ENCODE results near the gene UNCX. TPM values are rescaled to one million over a fixed set of nuclear protein-coding genes. Genes with fewer than 3 reads are reported as not detected.
"Not testable (repeated sequence)": the region's sequence is repeated elsewhere in the genome, so short reads cannot be mapped to it uniquely, and the experiment has no call there.

UNCX gene
- total RNA-seq, 1 donor from 2014 or later, result not detected

DNA sequence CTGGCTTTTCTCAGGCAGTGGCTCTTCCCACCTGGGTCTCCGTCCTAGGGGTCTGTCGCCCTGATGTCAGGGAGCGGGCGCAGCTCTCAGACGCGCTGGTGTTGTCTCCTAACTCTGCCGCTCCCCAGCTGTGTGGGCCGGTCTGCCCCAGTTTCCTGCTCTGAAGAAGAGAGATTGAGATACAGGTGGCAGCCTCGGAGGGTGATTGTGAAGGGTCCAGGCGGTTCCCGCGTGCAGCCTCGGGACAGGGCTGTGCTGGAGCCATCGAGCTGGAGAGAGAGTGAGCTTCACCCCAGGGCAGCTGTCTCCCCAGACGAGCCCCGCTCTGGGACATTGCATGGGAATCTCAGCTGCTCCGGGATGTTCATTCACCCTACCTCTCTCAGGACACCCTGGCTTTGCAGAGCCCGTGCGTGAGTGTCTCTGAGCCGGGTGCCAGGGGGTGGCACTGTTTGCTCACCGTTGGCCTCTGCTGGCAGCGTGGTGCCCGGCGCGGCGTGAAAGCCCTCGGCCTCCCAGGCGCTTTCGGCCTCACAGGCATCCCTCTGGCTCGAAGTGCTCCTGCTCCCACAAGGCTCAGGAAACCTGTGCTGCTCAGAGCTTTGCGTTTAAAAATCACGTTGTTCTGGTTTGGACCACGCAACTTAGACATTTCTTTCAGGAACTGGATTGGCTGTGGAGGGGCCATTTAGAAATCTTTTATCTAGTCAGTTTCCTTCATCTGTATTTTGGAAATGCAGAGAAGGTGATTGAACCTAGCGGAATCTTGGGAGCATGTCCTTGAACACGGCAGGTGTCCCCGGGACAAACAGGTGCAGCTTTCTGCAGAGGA lies 38.9 kb upstream of the UNCX start:
- peak; percentile 67 for TF ChIP-seq CTCF (IDR thresholded peaks at IDR 0.05; ENCODE audit: borderline replicate concordance)
- no peaks in the 10 kb centered on the region for H3K36me3 ChIP-seq
- intact Hi-C loops (cut with micrococcal nuclease), result no loop called here
- DNase-seq, result peak; percentile 58
- peaks cover 80% of the 10 kb centered on the region for H3K27me3 ChIP-seq (ENCODE audit: low read depth)
- no peaks in the 10 kb centered on the region for H3K9me3 ChIP-seq (replicated peaks)
- H3K4me3 ChIP-seq, result no peak overlapping the region
- no peaks in the 10 kb centered on the region for H3K4me1 ChIP-seq
- no peak overlapping the region for H3K27ac ChIP-seq (replicated peaks)

- H3K4me1 ChIP-seq; H3K27ac ChIP-seq (replicated peaks); DNase-seq; intact Hi-C loops (cut with micrococcal nuclease); H3K9me3 ChIP-seq (replicated peaks); H3K36me3 ChIP-seq; H3K4me3 ChIP-seq: not testable (repeated sequence)
- peaks cover 86% of the 10 kb centered on the region for H3K27me3 ChIP-seq (ENCODE audit: low read depth)
Observed at GRCh38 chr7:1196441-1196840, 36.2 kb upstream of the UNCX start.

DNA sequence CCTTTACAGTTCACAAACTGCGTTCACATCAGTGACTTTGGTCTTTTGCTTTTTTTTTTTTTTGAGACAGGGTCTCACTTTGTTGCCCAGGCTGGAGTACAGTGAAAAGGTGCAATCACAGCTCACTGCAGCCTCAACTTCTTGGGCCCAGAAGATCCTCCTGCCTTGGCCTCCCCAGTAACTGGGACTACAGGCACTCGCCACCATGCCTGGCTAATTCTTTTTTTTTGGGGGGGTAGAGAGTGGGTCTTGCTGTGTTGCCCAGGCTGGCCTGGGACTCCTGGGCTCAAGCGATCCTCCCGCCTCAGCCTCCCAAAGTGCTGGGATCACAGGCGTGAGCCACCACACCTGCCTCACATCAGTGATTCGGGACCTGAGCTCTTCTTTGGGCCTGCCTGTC lies 35.7 kb upstream of the UNCX start:
- no peak for DNase-seq
- intact Hi-C loops (cut with micrococcal nuclease), result no loop called here
- Histone ChIP-seq H3K4me3 (no peak overlapping the region), H3K27ac (replicated peaks) (no peak overlapping the region), H3K4me1 (no peaks in the 10 kb centered on the region), H3K36me3 (no peaks in the 10 kb centered on the region), H3K27me3 (ENCODE audit: low read depth) (peaks cover 86% of the 10 kb centered on the region), H3K9me3 (replicated peaks) (no peaks in the 10 kb centered on the region)
- no peak for TF ChIP-seq CTCF (IDR thresholded peaks at IDR 0.05; ENCODE audit: borderline replicate concordance)

GRCh38 chr7:1197997-1198625 lies 34.6 kb upstream of the UNCX start:
- intact Hi-C loops (cut with micrococcal nuclease), result no loop called here
- TF ChIP-seq CTCF (IDR thresholded peaks at IDR 0.05; ENCODE audit: borderline replicate concordance), result no peak
- Histone ChIP-seq H3K9me3 (replicated peaks) (no peaks in the 10 kb centered on the region), H3K36me3 (no peaks in the 10 kb centered on the region), H3K27me3 (ENCODE audit: low read depth) (peaks cover 86% of the 10 kb centered on the region), H3K27ac (replicated peaks) (no peak overlapping the region), H3K4me3 (no peak overlapping the region), H3K4me1 (no peaks in the 10 kb centered on the region)
- no peak for DNase-seq

DNA sequence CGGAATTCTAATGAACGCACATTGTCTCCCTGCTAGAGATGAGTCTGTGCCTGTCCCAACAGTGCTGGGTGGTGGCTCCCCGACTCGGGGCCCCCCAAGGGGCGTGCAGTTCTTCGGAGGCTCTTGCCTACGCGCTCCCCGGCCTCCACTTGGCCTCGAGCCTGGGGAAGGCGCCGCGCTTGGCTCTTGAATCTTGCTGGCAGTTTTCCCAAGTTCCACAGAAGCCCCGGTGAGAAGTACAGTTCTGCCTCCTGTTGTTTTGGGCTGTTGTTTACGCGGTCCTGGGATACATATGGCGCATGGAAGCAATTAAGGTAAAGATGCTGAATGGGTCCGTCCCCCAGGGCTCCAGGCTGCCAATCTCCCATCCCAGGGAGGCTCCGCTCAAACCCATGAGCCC lies 32.6 kb upstream of the UNCX start:
- intact Hi-C loops (cut with micrococcal nuclease), result no loop called here
- H3K36me3 ChIP-seq, result no peaks in the 10 kb centered on the region
- H3K4me3 ChIP-seq, result no peak overlapping the region
- H3K4me1 ChIP-seq, result no peaks in the 10 kb centered on the region
- H3K27ac ChIP-seq (replicated peaks), result no peak overlapping the region
- H3K27me3 ChIP-seq (ENCODE audit: low read depth), result peaks cover 84% of the 10 kb centered on the region
- no peak for DNase-seq
- no peak for TF ChIP-seq CTCF (IDR thresholded peaks at IDR 0.05; ENCODE audit: borderline replicate concordance)
- no peaks in the 10 kb centered on the region for H3K9me3 ChIP-seq (replicated peaks)

- no peak for DNase-seq
- Histone ChIP-seq H3K36me3 (no peaks in the 10 kb centered on the region), H3K27ac (replicated peaks) (no peak overlapping the region), H3K4me1 (no peaks in the 10 kb centered on the region), H3K9me3 (replicated peaks) (no peaks in the 10 kb centered on the region), H3K4me3 (no peak overlapping the region), H3K27me3 (ENCODE audit: low read depth) (peaks cover 96% of the 10 kb centered on the region)
- intact Hi-C loops (cut with micrococcal nuclease), result no loop called here
- no peak for TF ChIP-seq CTCF (IDR thresholded peaks at IDR 0.05; ENCODE audit: borderline replicate concordance)
Observed at GRCh38 chr7:1201916-1202315, 30.8 kb upstream of the UNCX start.

DNA sequence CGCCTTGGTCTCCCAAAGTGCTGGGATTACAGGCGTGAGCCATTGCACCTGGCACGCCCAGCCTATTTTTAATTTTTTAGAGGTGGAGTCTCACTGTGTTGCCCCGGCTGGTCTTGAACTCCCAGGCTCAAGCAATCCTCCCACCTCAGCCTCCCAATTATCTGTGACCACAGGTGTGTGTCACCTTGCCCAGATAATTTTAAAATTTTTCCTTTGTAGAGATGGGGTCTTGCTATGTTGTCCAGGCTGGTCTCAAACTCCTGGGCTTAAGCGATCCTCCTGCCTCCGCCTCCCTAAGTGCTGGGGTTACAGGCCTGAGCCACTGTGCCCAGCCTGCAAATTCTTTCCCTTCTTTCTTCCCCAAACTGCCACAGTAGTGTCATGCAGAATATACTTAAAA lies 29.8 kb upstream of the UNCX start:
- intact Hi-C loops (cut with micrococcal nuclease), result not testable (repeated sequence)

More for the DNA sequence above, 29.8 kb upstream of the UNCX start:
- H3K9me3 ChIP-seq (replicated peaks); H3K36me3 ChIP-seq; DNase-seq; H3K4me1 ChIP-seq; H3K27ac ChIP-seq (replicated peaks); H3K4me3 ChIP-seq: not testable (repeated sequence)
- peaks cover 96% of the 10 kb centered on the region for H3K27me3 ChIP-seq (ENCODE audit: low read depth)

Measured in left ventricle myocardium inferior (tissue), 1 donor.